Epithelial cell of prostate (primary cell): Measurements from ENCODE around the gene MARVELD2.
"Not testable (repeated sequence)": the region's sequence is repeated elsewhere in the genome, so short reads cannot be mapped to it uniquely, and the experiment has no call there.

Source experiments
- DNase-seq: peaks from one replicate; pipeline ENCODE4 v3.0.0-alpha.2; 2011; ENCODE audit warnings: low read depth, low spot score
- H3K27ac ChIP-seq: fragments of 450-650 bp; 2 replicates; pipeline ENCODE4 v1.5.1; 2017; ENCODE audit warnings: mild to moderate bottlenecking

MARVELD2 gene

DNA sequence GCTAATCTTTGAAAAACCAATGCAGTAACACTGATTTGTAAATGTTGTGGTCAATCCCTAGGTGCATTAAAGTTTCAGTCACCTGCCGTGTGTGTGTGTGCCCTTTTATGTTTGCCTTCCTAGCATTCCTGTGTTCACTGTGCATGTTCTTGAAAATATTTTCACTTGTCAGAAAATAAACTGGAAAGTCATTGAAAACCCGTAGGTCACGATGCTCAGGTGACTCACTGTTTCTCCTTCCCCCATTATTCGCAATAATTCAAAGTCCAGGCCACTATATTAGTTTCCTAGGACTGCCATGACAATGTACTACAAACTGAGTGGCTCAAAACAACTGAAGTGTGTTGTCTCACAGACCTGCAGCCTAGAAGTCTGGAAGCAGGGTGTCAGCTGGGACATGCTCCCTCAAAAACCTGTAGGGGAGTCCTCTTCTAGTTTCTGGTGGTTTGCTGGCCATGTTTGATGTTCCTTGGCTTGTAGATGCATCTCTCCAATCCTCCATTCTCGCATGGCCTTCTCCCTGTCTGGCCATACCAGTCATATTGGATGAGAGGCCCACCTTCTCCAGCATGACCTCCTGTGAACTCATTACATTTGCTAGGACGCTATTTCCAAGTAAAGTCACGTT is 29.3 kb downstream of the MARVELD2 start:
- no peak overlapping the region for H3K27ac ChIP-seq
- no peak for DNase-seq

DNA sequence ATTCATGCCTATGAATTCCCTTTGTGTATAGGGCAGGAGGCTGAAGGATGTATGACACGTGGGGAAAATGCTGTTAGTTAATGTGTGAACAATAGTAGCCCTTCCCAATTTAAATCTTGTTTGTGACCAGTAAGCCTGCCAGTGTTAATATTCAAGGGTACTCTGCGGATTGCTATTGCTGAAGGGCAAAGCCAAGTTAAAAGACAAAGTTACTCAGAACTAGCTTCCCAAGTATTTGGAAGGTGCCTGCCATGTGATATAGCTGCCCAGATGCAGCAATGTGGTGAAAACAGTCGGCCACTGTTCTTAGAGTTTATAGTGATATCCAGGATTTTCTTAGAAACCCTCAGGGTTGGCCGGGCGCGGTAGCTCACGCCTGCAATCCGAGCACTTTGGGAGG is 34.6 kb downstream of the MARVELD2 start:
- no peak for DNase-seq
- peak overlapping the region; percentile 53 for H3K27ac ChIP-seq

DNA sequence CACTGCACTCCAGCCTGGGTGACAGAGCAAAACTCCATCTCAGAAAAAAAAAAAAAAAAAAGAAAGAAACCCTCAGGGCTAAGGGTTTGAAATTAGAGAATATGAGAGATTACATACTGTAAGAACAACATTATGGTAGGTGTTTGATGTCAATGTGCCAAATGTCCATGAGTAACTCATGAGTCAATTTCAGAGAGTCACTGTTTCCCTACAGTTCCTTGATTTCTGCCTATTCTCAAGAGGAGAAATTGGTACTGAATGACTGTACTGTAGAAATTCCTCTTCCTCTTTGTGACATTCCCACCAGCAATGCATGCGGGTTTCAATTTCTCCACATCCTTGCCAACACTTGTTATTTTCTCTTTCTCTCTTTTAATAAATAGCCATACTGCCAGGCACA is 35.2 kb downstream of the MARVELD2 start:
- H3K27ac ChIP-seq: peak overlapping the region; percentile 53
- peak; percentile 86 for DNase-seq

DNA sequence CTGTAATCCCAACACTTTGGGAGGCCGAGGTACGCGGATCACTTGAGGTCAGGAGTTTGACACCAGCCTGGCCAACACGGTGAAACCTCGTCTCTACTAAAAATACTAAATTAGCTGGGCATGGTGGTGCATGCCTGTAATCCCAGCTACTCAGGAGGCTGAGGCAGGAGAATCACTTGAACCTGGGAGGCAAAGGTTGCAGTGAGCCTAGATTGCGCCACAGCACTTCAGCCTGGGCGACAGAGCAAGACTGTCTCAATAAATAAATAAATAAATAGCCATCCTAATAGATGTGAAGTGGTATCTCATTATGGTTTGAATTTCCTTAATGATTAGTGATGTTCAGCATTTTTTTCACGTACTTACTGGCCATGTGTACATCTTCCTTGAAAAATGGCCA is 35.6 kb downstream of the MARVELD2 start:
- peak overlapping the region; percentile 53 for H3K27ac ChIP-seq

GRCh38 chr5:69451941-69452647 is 37.2 kb downstream of the MARVELD2 start:
- H3K27ac ChIP-seq: no peak overlapping the region
- DNase-seq: no peak

More for the DNA sequence above, 35.6 kb downstream of the MARVELD2 start:
- DNase-seq: not testable (repeated sequence)

DNA sequence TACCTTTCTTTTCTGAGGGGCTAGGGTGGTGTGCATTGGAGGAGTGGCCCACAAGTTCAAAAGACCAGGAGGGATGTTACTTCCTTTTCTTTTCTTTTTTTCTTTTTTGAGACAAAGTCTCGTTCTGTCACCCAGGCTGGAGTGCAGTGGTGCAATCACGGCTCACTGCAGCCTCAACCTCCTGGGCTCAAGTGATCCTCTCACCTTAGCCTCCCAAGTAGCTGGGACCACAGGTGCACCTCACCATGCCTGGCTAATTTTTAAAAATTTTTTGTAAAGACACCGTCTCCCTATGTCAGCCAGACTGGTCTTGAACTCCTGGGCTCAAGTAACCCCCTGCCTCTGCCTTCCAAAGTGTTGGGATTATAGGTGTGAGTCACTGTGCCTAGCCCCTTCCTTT is 38.6 kb downstream of the MARVELD2 start:
- DNase-seq, H3K27ac ChIP-seq: not testable (repeated sequence)

GRCh38 chr5:69454460-69455249 is 39.7 kb downstream of the MARVELD2 start:
- no peak overlapping the region for H3K27ac ChIP-seq
- DNase-seq: no peak

- not testable (repeated sequence) for H3K27ac ChIP-seq, DNase-seq
These were observed 40.6 kb downstream of the MARVELD2 start for GRCh38 chr5:69455428-69455988.

DNA sequence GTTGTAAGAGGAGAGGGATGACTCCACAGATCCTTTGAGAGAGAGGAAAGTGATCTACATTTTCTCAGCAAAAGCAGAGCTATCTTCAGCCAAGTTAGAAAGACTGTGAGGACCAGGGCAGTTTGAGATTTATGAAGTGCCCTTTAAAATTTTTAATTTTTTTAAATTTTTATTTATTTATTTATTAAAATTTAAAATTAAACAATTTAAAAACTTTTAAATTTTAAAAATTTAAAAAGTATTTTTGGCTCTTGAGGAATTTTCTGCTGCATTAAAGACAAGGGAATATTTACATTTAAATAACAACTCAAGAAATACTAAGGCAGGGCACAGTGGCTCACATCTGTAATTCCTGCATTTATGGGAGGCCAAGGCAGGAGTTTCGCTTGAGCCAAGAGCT is 47.3 kb downstream of the MARVELD2 start:
- no peak for DNase-seq
- no peak overlapping the region for H3K27ac ChIP-seq

DNA sequence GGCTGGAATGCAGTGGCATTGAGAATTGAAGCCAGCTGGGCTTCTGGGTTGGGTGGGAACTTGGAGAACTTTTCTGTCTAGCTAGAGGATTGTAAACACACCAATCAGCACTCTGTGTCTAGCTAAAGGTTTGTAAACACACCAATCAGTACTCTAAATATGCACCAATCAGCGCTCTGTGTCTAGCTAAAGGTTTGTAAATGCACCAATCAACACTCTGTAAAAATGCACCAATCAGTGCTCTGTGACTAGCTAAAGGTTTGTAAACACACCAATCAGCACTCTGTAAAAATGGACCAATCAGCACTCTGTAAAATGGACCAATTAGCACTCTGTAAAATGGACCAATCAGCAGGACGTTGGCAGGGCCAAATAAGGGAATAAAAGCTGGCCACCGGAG is 51.5 kb downstream of the MARVELD2 start:
- H3K27ac ChIP-seq, DNase-seq: not testable (repeated sequence)

- no peak for DNase-seq
- no peak overlapping the region for H3K27ac ChIP-seq
These were observed 52.7 kb downstream of the MARVELD2 start for GRCh38 chr5:69467442-69468225.

DNA sequence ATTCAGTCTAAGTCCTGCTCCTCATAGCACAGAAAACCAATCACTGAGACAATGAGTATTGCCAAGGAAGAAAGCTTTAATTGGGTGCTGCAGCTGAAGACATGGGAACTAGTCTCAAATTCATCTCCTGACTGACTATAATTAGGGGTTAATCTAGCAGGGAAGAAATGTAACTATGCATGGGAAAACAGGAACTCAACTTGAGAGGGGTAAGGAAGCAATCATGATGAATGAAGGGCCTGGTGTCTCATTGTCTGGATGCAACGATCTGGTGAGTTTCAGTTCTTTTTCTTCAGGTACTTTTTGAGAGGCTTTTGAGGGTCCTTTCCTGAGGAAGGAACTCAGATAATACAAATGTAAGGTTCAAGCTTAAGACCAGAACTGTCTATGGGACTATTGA is 53.7 kb downstream of the MARVELD2 start:
- no peak for DNase-seq
- H3K27ac ChIP-seq: no peak overlapping the region

DNA sequence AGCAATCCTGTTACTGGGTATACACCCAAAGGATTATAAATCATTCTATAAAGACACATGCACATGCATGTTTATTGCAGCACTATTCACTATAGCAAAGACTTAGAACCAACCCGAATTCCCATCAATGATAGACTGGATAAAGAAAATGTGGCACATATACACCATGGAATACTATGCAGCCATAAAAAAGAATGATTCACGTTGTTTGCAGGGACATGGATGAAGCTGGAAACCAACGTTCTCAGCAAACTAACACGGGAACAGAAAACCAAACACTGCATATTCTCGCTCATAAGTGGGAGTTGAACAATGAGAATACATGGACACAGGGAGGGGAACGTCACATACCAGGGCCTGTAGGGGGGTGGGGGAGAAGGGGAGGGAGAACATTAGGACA is 56.6 kb downstream of the MARVELD2 start:
- not testable (repeated sequence) for H3K27ac ChIP-seq, DNase-seq

- not testable (repeated sequence) for H3K27ac ChIP-seq, DNase-seq
These were observed 57.7 kb downstream of the MARVELD2 start for GRCh38 chr5:69472535-69473143.

DNA sequence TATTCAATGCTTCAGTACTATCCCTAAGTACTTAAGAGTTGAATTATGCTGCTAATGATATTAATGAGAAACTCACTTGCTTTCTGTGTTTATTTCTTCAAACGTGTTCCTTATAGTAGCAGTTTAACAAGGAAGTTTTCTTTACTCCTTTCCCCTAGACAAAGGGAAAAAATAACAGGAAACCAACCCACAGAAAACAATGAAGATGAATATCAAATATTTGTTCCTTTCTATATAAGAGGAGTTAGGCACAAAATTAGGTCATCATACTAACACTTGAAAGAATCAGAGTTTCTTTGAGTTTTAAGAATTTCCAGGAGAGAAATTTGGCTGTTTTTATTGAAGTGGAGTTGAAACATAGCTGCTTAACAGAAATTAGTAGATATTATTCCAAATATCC is 62.3 kb downstream of the MARVELD2 start:
- no peak for DNase-seq
- no peak overlapping the region for H3K27ac ChIP-seq

DNA sequence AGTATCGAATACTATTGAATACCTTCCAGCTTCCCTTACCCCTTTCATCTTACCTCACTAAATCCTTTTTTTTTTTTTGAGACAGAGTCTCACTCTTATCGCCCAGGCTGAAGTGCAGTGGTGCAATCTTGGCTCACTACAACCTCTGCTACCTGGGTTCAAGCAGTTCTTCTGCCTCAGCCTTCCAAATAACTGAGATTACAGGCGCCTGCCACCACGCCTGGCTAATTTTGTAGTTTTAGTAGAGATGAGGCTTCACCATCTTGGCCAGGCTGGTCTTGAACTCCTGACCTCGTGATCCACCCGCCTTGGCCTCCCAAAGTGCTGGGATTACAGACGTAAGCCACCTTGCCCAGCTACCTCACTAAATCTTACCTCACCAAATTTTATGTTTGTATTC is 63.4 kb downstream of the MARVELD2 start:
- not testable (repeated sequence) for DNase-seq, H3K27ac ChIP-seq

DNA sequence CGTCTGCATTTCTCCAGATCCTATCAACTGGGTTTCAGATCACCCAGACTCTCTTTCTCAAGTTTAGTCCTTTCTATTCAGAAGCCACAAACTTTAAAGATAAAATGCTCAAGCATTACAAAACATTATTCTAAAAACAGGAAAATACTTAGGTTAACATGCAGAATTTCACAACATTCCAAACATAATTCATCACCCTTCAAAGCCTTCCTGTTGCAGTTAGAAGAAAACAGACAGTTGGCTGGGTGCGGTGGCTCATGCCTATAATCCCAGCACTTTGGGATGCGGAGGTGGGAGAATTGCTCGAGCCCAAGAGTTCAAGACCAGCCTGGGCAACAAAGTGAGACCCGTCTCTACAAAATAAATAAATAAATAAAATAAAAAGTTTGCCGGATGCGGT is 70.0 kb downstream of the MARVELD2 start:
- DNase-seq: no peak
- no peak overlapping the region for H3K27ac ChIP-seq

DNA sequence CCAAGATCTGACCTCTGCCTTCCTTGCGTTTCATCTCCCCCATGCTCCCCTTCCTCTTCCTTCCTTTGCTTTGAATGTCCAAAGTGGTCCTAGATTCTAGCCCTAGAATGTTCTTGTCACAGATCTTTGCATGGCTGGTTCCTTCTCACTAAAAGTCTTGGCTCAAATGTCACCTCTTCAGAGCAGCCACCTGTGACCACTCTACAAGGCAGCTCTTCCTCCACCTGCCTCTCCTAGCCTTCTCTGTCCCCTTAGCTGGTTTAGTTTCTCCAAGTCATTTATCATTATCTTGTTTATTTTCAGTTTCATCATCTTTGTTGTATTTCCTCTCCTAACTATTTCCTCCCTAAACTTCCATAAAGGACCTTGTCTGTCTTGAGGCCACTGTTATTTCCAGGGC is 70.6 kb downstream of the MARVELD2 start:
- no peak for DNase-seq
- H3K27ac ChIP-seq: no peak overlapping the region

GRCh38 chr5:69489246-69489645 is 74.3 kb downstream of the MARVELD2 start:
- H3K27ac ChIP-seq: no peak overlapping the region
- DNase-seq: no peak

DNA sequence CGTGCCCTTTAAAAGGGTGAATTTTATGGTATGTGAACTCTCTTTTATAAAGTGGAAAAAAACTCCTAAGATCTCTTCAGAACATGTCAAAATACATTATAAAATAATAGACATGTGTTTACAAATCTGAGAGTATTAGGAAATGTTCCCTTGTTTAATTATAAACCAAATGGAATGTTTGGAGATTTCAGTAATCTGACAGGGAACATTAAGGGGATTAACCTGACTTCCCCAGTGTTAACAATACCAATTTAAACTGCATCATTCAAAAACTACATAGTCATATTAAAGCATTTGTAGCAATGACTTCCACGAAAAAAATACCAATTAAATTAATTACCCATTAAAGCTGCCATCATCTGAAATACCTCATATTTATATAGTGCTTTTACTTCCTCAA is 76.1 kb downstream of the MARVELD2 start:
- H3K27ac ChIP-seq: no peak overlapping the region
- no peak for DNase-seq
